ENCODE results near the gene FAAP100.

FAAP100 gene

GRCh38 chr17:81541123-81541522, 11.0 kb downstream of the FAAP100 start:
- no peak for DNase-seq (ENCODE audit: extremely low read depth, low read depth)
- TF ChIP-seq CTCF (IDR thresholded peaks at IDR 0.05; ENCODE audit: low read depth, low read length), result no peak

- no peak for TF ChIP-seq CTCF (IDR thresholded peaks at IDR 0.05; ENCODE audit: low read depth, low read length)
- DNase-seq (ENCODE audit: extremely low read depth, low read depth), result no peak
Measured at GRCh38 chr17:81540676-81541027, 11.5 kb downstream of the FAAP100 start.

GRCh38 chr17:81539961-81540675, 12.0 kb downstream of the FAAP100 start:
- DNase-seq (ENCODE audit: extremely low read depth, low read depth), result no peak
- no peak for TF ChIP-seq CTCF (IDR thresholded peaks at IDR 0.05; ENCODE audit: low read depth, low read length)

GRCh38 chr17:81539571-81539900, 12.6 kb downstream of the FAAP100 start:
- no peak for TF ChIP-seq CTCF (IDR thresholded peaks at IDR 0.05; ENCODE audit: low read depth, low read length)
- DNase-seq (ENCODE audit: extremely low read depth, low read depth), result no peak

- TF ChIP-seq CTCF (IDR thresholded peaks at IDR 0.05; ENCODE audit: low read depth, low read length), result no peak
- DNase-seq (ENCODE audit: extremely low read depth, low read depth), result no peak
Measured at GRCh38 chr17:81538651-81539570, 13.2 kb downstream of the FAAP100 start.

GRCh38 chr17:81537856-81538555, 14.1 kb downstream of the FAAP100 start:
- DNase-seq (ENCODE audit: extremely low read depth, low read depth), result no peak
- no peak for TF ChIP-seq CTCF (IDR thresholded peaks at IDR 0.05; ENCODE audit: low read depth, low read length)
